ENCODE data around the gene PLA2R1. TPM values are rescaled to one million over a fixed set of nuclear protein-coding genes. Genes with fewer than 3 reads are reported as not detected.

Gene PLA2R1
- total and polyA plus RNA-seq, 2 experiments from 2014 or later = 4.9 to 9.6 TPM

DNA sequence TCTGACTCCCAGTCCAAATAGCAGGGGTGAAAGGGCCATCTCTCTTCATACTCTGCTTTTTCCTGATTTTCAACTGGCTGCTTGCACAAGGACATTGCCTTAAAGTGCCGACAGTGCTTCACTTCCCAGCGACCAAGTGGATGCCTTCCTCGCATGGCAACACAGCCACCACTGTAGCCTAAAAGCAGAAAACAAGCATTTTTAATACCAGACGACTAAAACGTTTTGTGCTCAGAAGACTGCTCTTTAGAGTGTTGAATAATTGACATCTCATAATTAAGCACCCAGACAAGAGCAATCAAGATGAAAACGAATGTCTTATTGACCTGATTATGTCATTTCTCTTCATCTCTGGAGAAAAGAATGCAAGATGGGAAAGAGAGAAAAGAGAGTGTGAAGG is 75.2 kb downstream of the PLA2R1 start:
- 79% methylated on average over 6 of the region's 6 CpGs for WGBS (ENCODE audit: low lambda C conversion rate, missing lambda C conversion rate)
- H4K20me1 ChIP-seq (ENCODE audit: insufficient read depth, poor library complexity, severe bottlenecking) = no peaks in the 10 kb centered on the region

DNA sequence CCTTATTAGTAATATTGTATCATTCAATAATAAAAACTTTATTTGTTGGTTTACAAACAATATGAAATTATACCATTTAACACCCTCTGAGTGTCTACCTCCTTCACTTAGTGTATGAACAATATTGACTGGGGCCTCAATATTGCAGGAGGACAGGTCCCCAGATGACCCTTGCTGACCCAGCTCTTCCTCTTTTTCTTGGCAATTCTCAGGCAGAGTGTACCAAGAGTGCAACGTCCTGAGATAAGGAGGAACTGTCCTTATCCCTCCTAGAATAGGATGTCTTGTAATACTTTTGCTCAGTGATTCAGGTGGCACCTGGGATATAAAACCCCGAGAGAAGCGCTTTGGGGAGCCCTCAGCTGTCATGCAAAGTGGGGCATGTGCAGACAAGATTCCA is 76.8 kb downstream of the PLA2R1 start:
- no peak overlapping the region for H2AFZ ChIP-seq
- peaks cover 5% of the 10 kb centered on the region for H3K4me1 ChIP-seq (ENCODE audit: insufficient read depth)
- no peak overlapping the region for H3K4me3 ChIP-seq
- H3K36me3 ChIP-seq (replicated peaks; ENCODE audit: insufficient read depth, low read depth) = no peaks in the 10 kb centered on the region
- WGBS (ENCODE audit: low lambda C conversion rate, missing lambda C conversion rate) = 92% methylated on average over 3 of the region's 3 CpGs
- H3K27ac ChIP-seq = no peak overlapping the region
- H3K27me3 ChIP-seq = no peaks in the 10 kb centered on the region
- no peak overlapping the region for H3K4me2 ChIP-seq
- TF ChIP-seq EZH2 (IDR thresholded peaks at IDR 0.05; ENCODE audit: borderline replicate concordance) = no peak
- no peak for TF ChIP-seq EZH2phosphoT487 (IDR thresholded peaks at IDR 0.05; ENCODE audit: low read depth, severe bottlenecking, unreplicated experiment)
- TF ChIP-seq, protein P1, sequence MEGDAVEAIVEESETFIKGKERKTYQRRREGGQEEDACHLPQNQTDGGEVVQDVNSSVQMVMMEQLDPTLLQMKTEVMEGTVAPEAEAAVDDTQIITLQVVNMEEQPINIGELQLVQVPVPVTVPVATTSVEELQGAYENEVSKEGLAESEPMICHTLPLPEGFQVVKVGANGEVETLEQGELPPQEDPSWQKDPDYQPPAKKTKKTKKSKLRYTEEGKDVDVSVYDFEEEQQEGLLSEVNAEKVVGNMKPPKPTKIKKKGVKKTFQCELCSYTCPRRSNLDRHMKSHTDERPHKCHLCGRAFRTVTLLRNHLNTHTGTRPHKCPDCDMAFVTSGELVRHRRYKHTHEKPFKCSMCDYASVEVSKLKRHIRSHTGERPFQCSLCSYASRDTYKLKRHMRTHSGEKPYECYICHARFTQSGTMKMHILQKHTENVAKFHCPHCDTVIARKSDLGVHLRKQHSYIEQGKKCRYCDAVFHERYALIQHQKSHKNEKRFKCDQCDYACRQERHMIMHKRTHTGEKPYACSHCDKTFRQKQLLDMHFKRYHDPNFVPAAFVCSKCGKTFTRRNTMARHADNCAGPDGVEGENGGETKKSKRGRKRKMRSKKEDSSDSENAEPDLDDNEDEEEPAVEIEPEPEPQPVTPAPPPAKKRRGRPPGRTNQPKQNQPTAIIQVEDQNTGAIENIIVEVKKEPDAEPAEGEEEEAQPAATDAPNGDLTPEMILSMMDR (IDR thresholded peaks at IDR 0.05; ENCODE audit: poor library complexity) = no peak
- DNase-seq (ENCODE audit: low spot score) = no peak
- no peaks in the 10 kb centered on the region for H3K9me3 ChIP-seq (ENCODE audit: low read depth)
- H3K79me2 ChIP-seq = no peaks in the 10 kb centered on the region
- no peaks in the 10 kb centered on the region for H3K9me2 ChIP-seq (replicated peaks; ENCODE audit: insufficient read depth)
- no peaks in the 10 kb centered on the region for H4K20me1 ChIP-seq (ENCODE audit: insufficient read depth, poor library complexity, severe bottlenecking)

More for the DNA sequence above, 75.2 kb downstream of the PLA2R1 start:
- Histone ChIP-seq H3K79me2 (no peaks in the 10 kb centered on the region), H3K4me3 (no peak overlapping the region), H3K4me1 (ENCODE audit: insufficient read depth) (peaks cover 4% of the 10 kb centered on the region), H3K4me2 (no peak overlapping the region), H3K27ac (no peak overlapping the region), H3K27me3 (no peaks in the 10 kb centered on the region), H3K9me3 (ENCODE audit: low read depth) (no peaks in the 10 kb centered on the region), H3K9me2 (replicated peaks; ENCODE audit: insufficient read depth) (no peaks in the 10 kb centered on the region), H2AFZ (no peak overlapping the region), H3K36me3 (replicated peaks; ENCODE audit: insufficient read depth, low read depth) (no peaks in the 10 kb centered on the region)
- no peak for DNase-seq (ENCODE audit: low spot score)
- TF ChIP-seq EZH2 (IDR thresholded peaks at IDR 0.05; ENCODE audit: borderline replicate concordance) (no peak), EZH2phosphoT487 (IDR thresholded peaks at IDR 0.05; ENCODE audit: low read depth, severe bottlenecking, unreplicated experiment) (no peak)
- TF ChIP-seq, protein P1 (IDR thresholded peaks at IDR 0.05; ENCODE audit: poor library complexity) = no peak

DNA sequence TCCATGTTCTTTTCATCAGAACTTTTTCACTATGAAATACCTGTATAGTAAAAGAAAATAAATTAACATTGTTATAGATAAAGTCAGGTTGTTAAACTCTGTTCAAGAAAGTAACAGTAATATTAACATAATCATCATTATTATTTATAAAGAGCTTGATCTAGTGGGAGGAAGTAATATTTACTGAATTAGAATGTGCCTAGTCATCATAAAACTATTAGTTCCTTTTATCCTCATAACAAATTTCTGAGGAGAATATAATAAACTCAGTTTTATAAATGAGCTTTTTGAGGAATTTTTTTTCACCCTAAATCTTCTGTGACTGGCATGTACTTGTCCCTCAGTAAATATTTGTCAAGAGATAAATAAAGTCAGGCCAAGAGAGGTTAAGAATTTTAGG is 78.4 kb downstream of the PLA2R1 start:
- Histone ChIP-seq H3K9me3 (ENCODE audit: low read depth) (no peaks in the 10 kb centered on the region), H3K4me2 (no peak overlapping the region), H3K36me3 (replicated peaks; ENCODE audit: insufficient read depth, low read depth) (no peaks in the 10 kb centered on the region), H3K27ac (no peak overlapping the region), H2AFZ (no peak overlapping the region), H3K79me2 (no peaks in the 10 kb centered on the region), H3K27me3 (no peaks in the 10 kb centered on the region), H3K4me1 (ENCODE audit: insufficient read depth) (peaks cover 5% of the 10 kb centered on the region), H3K9me2 (replicated peaks; ENCODE audit: insufficient read depth) (no peaks in the 10 kb centered on the region), H3K4me3 (no peak overlapping the region), H4K20me1 (ENCODE audit: insufficient read depth, poor library complexity, severe bottlenecking) (no peaks in the 10 kb centered on the region)
- DNase-seq (ENCODE audit: low spot score) = no peak
- TF ChIP-seq EZH2phosphoT487 (IDR thresholded peaks at IDR 0.05; ENCODE audit: low read depth, severe bottlenecking, unreplicated experiment) = no peak
- TF ChIP-seq, protein P1 (IDR thresholded peaks at IDR 0.05; ENCODE audit: poor library complexity) = no peak
- no peak for TF ChIP-seq EZH2 (IDR thresholded peaks at IDR 0.05; ENCODE audit: borderline replicate concordance)

Data from hepatocyte (in vitro differentiated cells).